LNCAP (cell line): ENCODE data around the gene C4orf54.

Experiments
- TF ChIP-seq, protein P1 (sequence below): fragments of 450-650 bp; IDR thresholded peaks from 2 replicates; pipeline ENCODE4 v1.5.1; 2017; ENCODE audit warnings: mild to moderate bottlenecking

The C4orf54 gene

DNA sequence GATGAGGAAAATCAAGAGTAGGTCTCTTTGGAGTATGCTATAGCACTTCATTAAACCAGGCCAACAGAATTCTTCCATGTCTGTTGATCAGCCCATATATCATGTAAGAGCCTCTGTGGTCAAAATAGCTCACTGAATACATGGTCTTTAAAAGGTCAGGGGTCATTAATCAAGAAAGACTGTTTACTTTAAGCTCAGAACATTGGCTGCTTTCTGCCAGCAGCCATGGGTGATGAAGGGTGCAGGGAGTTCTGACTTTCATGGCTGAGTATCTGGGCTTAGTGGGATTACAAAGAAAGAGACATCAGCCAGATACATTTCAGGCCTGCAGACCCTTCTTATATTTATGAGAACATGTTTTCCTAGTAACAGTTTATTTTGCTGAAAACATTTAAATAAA, 7.1 kb upstream of the C4orf54 start:
- TF ChIP-seq, protein P1, sequence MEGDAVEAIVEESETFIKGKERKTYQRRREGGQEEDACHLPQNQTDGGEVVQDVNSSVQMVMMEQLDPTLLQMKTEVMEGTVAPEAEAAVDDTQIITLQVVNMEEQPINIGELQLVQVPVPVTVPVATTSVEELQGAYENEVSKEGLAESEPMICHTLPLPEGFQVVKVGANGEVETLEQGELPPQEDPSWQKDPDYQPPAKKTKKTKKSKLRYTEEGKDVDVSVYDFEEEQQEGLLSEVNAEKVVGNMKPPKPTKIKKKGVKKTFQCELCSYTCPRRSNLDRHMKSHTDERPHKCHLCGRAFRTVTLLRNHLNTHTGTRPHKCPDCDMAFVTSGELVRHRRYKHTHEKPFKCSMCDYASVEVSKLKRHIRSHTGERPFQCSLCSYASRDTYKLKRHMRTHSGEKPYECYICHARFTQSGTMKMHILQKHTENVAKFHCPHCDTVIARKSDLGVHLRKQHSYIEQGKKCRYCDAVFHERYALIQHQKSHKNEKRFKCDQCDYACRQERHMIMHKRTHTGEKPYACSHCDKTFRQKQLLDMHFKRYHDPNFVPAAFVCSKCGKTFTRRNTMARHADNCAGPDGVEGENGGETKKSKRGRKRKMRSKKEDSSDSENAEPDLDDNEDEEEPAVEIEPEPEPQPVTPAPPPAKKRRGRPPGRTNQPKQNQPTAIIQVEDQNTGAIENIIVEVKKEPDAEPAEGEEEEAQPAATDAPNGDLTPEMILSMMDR: no peak

DNA sequence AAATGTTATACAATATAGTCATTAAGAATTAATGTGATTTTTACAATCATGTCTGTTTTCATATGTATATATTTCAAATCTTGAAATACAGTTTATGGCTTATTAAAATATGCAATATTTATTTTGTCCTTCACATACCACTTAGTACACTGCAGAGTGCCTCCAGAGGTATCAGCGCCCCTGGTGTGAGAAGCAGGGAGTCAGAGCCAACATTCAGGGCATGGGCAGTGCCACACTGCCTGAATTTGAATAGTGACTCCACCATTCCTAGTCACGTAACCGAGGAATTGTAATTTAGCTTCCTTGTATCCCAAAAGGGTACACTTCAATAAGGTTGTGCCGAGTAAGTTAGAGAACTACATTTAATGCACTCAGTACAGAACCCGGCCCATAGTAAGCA, 4.3 kb upstream of the C4orf54 start:
- TF ChIP-seq, protein P1: no peak

DNA sequence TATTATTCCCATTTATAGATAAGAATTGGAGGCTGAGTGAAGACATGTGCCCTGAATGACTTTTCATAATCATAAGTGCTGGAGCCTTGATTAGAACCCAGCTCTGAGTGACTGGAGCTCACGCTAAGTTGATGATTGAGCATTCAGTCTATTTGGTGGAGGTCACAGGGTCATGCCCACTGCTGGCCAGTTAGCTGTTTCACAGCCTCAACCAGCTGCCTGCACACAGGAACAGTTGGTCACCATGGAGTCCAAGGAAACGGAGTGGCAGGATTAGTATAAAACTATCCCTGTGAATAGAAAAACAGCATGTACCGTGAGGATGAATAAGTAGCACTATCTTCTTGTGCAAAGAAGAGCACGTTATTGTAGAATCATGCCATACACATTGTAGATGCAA, 1.0 kb upstream of the C4orf54 start:
- TF ChIP-seq, protein P1: no peak

DNA sequence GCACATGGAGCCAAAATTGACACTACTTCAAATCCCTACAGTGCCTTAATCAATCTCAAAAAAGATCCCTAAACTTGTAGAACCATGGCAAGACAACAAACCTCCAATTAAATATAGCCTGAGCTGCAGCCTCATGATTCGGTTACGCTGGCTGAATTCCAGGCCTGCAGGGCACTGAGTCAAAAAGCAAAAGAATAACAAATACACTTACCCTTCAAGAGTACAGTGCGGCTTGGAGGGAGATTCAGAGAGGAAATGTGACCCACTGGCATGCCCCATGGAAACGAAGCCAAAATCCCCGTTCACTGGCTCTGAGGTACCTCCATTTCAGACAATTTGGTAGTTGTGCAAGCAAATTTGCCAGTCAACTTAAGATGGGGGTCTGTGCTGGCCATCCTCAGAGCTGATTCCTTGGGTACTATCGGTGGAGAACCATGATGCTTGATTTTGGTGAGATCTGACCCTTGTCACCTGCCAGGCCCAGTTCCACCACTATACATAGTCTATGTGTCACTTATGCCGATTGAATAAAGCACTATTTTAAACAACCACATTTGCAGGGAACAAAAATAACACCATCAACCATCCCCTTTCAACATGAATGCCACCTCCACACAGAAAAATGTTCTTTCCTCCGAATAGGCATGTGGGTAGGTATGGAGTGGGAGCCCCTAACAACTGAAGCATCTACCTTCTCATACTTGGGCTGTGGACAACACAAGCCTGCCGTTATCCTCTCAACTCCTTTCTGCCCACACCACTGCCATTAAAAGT, 2.1 kb downstream of the C4orf54 start:
- TF ChIP-seq, protein P1: no peak

DNA sequence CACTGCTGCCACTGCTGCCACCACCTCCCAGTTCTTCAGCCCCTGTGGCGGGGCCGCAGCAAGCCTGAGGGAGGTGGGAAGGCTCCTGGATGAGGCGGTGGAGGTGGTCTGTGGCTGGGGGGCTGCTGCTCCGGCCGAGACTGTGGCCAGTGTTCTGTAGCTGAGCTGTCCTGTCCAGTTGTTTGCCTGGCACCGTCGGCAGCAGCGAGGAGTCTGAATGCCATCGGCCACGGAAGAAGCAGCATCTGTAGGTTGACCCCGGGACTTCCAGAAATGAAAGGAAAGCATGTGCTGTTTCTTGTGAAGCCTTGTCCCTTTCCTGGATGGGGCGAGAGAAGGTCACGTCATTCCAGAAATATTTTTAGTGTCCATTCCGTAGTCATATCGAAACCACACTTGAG, 3.3 kb downstream of the C4orf54 start:
- TF ChIP-seq, protein P1: no peak

DNA sequence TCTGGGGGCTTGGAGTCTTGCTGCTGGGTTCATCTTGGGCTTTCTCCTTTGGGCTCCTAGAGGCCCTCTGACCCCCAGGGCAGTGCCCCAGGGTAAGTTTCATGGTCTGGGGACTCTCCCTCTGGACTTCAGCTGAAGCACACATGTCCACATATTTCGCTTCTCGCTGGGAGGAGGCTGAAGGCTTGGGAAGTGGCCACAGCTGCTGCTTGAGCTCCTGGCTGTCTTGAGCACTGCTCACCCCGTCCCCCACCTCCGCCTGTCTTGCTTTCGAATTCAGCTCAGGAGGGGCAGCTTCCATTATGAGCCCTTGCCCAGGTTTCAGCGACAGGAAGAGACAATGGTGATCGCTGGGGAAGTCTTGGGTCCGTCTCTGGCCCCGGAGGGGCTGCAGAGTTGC, 3.7 kb downstream of the C4orf54 start:
- TF ChIP-seq, protein P1: no peak

DNA sequence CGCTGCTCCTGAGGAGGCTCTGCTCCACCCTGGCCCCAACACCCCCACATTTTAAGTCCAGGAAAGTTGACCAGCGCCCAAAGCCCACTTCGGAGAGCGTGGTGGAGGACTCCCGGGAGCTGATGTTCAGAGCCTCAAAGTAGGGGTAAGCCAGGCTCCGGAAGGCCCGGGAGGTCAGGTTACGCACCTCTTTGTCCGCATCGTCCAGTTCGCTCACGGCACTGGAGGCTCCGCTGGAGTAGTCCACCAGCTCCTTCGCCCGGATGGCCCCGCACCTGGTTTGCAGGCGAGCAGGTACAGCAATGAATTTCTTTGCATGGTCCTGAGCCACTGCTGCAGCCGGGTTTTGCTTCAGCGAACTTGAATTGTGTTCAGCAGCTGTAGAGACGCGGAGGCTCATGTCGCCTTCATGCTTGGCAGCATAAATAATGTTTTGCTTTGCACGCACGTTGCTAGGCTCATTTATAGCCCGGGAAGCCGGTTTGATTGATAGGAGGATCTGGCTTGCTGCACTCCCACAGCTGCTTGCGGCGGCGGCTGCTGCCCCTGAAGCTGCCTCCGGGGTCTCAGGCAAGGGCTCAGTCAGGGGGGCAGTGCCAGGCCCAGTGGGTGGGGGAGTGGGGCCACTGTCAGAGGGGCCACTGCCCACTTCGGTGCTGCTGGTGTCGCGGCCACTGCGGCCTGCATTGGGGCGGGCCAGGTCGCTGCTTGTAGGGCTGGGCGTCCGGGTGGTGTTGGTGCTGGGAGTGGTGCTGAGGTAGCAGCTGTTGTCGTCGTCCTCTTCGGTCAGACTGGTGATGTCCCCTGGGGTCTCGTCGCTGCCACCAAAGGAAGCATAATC, 4.8 kb downstream of the C4orf54 start:
- TF ChIP-seq, protein P1: no peak
